DND-41 (cell line): ENCODE results near the gene TGM6.

Experiments used
- ATAC-seq: fragments of 200-7000 bp; cut with Tn5 transposase; 3 replicates; pipeline ENCODE4 v1.9.1; 2021; ENCODE audit warnings: low read depth; ENCODE audit not compliant: insufficient read depth
- DNase-seq: peaks from one replicate; pipeline ENCODE4 v3.0.0-alpha.2; 2020
- H2AFZ ChIP-seq: 2 replicates; pipeline ENCODE4 v1.6.0; 2012; ENCODE audit warnings: low read depth, low read length
- H3K27ac ChIP-seq: 2 replicates; pipeline ENCODE4 v1.5.1; 2012; ENCODE audit warnings: low read length, inconsistent platforms
- H3K27me3 ChIP-seq: fragments of 200-600 bp; sonication (generic); 2 replicates; pipeline ENCODE4 v1.6.0; 2012; ENCODE audit warnings: low read length, mild to moderate bottlenecking, inconsistent platforms; ENCODE audit not compliant: insufficient read depth, poor library complexity
- H3K36me3 ChIP-seq: 2 replicates; pipeline ENCODE4 v1.5.1; 2012; ENCODE audit warnings: low read length, inconsistent platforms; ENCODE audit not compliant: insufficient read depth
- H3K4me1 ChIP-seq: 2 replicates; pipeline ENCODE4 v1.5.1; 2012; ENCODE audit warnings: mild to moderate bottlenecking, low read length; ENCODE audit not compliant: insufficient read depth
- H3K4me2 ChIP-seq: 2 replicates; pipeline ENCODE4 v1.6.0; 2012; ENCODE audit warnings: mild to moderate bottlenecking, moderate library complexity, low read length, inconsistent platforms; ENCODE audit not compliant: insufficient read depth
- H3K4me3 ChIP-seq, 2 experiments: fragments of 200-600 bp in 1 of 2; shearing (Covaris generic) in 1 of 2; 2 replicates each; pipeline ENCODE4 v1.5.1; 2012 to 2016; ENCODE audit warnings: inconsistent platforms in 2 of 2, low read length in 2 of 2, mild to moderate bottlenecking in 2 of 2, low read depth in 1 of 2, moderate library complexity in 1 of 2
- H3K79me2 ChIP-seq: 2 replicates; pipeline ENCODE4 v1.6.0; 2012; ENCODE audit warnings: low read length, inconsistent platforms; ENCODE audit not compliant: insufficient read depth
- H3K9ac ChIP-seq: 2 replicates; pipeline ENCODE4 v1.6.0; 2012; ENCODE audit warnings: low read depth, mild to moderate bottlenecking, inconsistent platforms, low read length, moderate library complexity
- H3K9me3 ChIP-seq: 2 replicates; pipeline ENCODE4 v1.5.1; 2012; ENCODE audit warnings: low read length, moderate library complexity, mild to moderate bottlenecking, inconsistent platforms; ENCODE audit not compliant: insufficient read depth, severe bottlenecking
- H4K20me1 ChIP-seq: 2 replicates; pipeline ENCODE4 v1.6.0; 2012; ENCODE audit warnings: low read length; ENCODE audit not compliant: insufficient read depth
- EZH2 ChIP-seq: IDR thresholded peaks from 3 replicates; pipeline ENCODE4 v1.6.1; 2012; ENCODE audit warnings: borderline replicate concordance, low read depth, mild to moderate bottlenecking, moderate library complexity, low read length, inconsistent platforms; ENCODE audit not compliant: severe bottlenecking
- TF ChIP-seq, protein P1 (sequence below): IDR thresholded peaks from 2 replicates; pipeline ENCODE4 v1.5.1; 2012; ENCODE audit warnings: borderline replicate concordance, low read length, moderate library complexity, mild to moderate bottlenecking; ENCODE audit not compliant: poor library complexity, severe bottlenecking; ENCODE audit errors: extremely low read depth

TGM6 gene

DNA sequence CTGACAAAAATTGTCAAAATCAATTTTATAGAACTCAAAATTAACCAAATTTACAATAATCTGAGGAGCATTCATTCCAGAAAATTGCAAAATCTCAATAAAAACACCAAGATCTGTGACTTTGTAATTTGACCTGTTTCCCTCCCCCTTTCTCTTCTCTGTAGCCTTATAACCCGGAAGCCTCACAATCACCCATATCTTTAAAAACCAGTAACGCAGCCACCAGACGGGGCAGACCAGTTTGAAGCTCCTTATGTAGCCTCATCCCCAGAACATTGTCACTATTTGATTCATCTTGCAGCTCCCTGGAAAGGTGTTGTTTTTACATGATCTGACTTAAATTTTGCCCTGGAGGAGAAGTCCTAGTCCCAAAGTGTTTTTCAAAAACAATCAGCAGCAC is 27.5 kb upstream of the TGM6 start:
- peaks cover 6% of the 10 kb centered on the region for H3K4me1 ChIP-seq
- no peak overlapping the region for H3K4me3 ChIP-seq
- TF ChIP-seq, protein P1, sequence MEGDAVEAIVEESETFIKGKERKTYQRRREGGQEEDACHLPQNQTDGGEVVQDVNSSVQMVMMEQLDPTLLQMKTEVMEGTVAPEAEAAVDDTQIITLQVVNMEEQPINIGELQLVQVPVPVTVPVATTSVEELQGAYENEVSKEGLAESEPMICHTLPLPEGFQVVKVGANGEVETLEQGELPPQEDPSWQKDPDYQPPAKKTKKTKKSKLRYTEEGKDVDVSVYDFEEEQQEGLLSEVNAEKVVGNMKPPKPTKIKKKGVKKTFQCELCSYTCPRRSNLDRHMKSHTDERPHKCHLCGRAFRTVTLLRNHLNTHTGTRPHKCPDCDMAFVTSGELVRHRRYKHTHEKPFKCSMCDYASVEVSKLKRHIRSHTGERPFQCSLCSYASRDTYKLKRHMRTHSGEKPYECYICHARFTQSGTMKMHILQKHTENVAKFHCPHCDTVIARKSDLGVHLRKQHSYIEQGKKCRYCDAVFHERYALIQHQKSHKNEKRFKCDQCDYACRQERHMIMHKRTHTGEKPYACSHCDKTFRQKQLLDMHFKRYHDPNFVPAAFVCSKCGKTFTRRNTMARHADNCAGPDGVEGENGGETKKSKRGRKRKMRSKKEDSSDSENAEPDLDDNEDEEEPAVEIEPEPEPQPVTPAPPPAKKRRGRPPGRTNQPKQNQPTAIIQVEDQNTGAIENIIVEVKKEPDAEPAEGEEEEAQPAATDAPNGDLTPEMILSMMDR, result no peak
- no peak for TF ChIP-seq EZH2
- H3K4me2 ChIP-seq, result no peak overlapping the region
- H3K27me3 ChIP-seq, result peaks cover 30% of the 10 kb centered on the region
- H3K79me2 ChIP-seq, result no peaks in the 10 kb centered on the region
- H2AFZ ChIP-seq, result no peak overlapping the region
- ATAC-seq (no peak), DNase-seq (no peak)
- H3K9ac ChIP-seq, result no peak overlapping the region
- H3K36me3 ChIP-seq, result no peaks in the 10 kb centered on the region
- no peaks in the 10 kb centered on the region for H4K20me1 ChIP-seq
- H3K9me3 ChIP-seq, result no peaks in the 10 kb centered on the region
- H3K27ac ChIP-seq, result no peak overlapping the region

DNA sequence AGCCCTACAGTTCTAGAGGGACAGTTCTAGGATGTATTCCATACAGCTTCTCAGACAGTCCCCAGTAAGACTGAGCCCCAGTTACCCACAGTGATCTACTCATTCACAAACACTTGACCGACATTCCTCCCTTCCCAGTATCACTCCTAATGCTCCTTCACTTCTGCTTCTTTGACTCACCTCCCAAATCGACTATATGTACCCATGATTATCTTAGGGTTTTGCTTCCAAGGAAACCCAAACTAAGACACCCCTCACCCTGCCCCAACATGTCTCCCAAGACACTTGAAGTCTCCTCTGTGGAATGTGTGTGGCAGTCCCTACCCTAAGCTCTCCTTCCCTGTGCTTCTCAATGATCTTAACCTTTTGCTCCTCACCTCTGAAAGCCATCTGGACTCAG is 23.6 kb upstream of the TGM6 start:
- Histone ChIP-seq H3K4me2 (no peak overlapping the region), H4K20me1 (no peaks in the 10 kb centered on the region), H3K4me1 (peaks cover 3% of the 10 kb centered on the region), H3K79me2 (no peaks in the 10 kb centered on the region), H3K36me3 (no peaks in the 10 kb centered on the region), H3K9ac (no peak overlapping the region), H3K27me3 (peaks cover 30% of the 10 kb centered on the region), H3K9me3 (peaks cover 3% of the 10 kb centered on the region), H3K27ac (no peak overlapping the region), H3K4me3 (no peak overlapping the region), H2AFZ (no peak overlapping the region)
- TF ChIP-seq, protein P1, result no peak
- no peak for TF ChIP-seq EZH2
- no peak for ATAC-seq
- no peak for DNase-seq

DNA sequence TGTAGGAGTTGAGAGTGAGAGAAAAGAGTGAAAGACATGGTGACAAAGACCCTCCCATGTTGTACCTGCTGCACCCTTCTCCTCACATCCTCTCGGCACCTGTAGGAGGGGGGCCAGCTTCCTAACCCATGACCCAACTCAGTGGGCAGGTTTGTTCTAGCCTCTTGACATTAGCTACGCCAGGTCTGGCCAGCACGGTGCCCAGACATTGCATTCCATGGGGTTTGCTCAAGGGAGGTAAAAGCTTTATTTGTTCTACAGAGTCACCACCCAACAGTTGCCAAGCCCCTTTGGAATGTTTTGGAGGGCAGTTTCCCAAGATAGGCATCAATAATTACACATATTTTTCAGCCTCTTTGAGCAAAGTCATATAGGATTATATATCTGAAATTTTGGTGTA is 22.7 kb upstream of the TGM6 start:
- H3K9me3 ChIP-seq, result peaks cover 3% of the 10 kb centered on the region
- no peaks in the 10 kb centered on the region for H3K36me3 ChIP-seq
- ATAC-seq (no peak), DNase-seq (no peak)
- no peak overlapping the region for H3K4me2 ChIP-seq
- no peaks in the 10 kb centered on the region for H4K20me1 ChIP-seq
- TF ChIP-seq EZH2, result no peak
- TF ChIP-seq, protein P1, result no peak
- H3K27ac ChIP-seq, result no peak overlapping the region
- H3K4me1 ChIP-seq, result no peaks in the 10 kb centered on the region
- H3K4me3 ChIP-seq, result no peak overlapping the region
- H3K27me3 ChIP-seq, result peaks cover 30% of the 10 kb centered on the region
- H3K79me2 ChIP-seq, result no peaks in the 10 kb centered on the region
- H3K9ac ChIP-seq, result no peak overlapping the region
- no peak overlapping the region for H2AFZ ChIP-seq
